GM23248 (cell line): ENCODE results near the gene OSBPL6. TPM values are rescaled to one million over a fixed set of nuclear protein-coding genes. Genes with fewer than 3 reads are reported as not detected.

Experiments
- DNase-seq: peaks from one replicate; pipeline ENCODE4 v3.0.0-alpha.2; 2015
- H2AFZ ChIP-seq: fragments of 200-600 bp; sonication (generic); 2 replicates; pipeline ENCODE4 v1.6.1; 2016; ENCODE audit warnings: antibody characterized with exemption
- H3F3A ChIP-seq: fragments of 200-600 bp; sonication (generic); 2 replicates; pipeline ENCODE4 v1.6.1; 2016; ENCODE audit warnings: mild to moderate bottlenecking, antibody characterized with exemption, mixed run types; ENCODE audit not compliant: insufficient read depth
- H3K27ac ChIP-seq: fragments of 200-600 bp; sonication (generic); 2 replicates; pipeline ENCODE4 v1.5.1; 2016; ENCODE audit warnings: mild to moderate bottlenecking
- H3K27me3 ChIP-seq: fragments of 200-600 bp; sonication (generic); replicated peaks from 2 replicates; pipeline ENCODE4 v1.6.1; 2016; ENCODE audit warnings: mild to moderate bottlenecking; ENCODE audit not compliant: insufficient read depth
- H3K36me3 ChIP-seq: fragments of 200-600 bp; sonication (generic); 2 replicates; pipeline ENCODE4 v1.6.1; 2016; ENCODE audit warnings: low read depth, mild to moderate bottlenecking
- H3K4me1 ChIP-seq: fragments of 200-600 bp; sonication (generic); 2 replicates; pipeline ENCODE4 v1.6.1; 2016; ENCODE audit warnings: mild to moderate bottlenecking; ENCODE audit not compliant: insufficient read depth
- H3K4me2 ChIP-seq: fragments of 200-600 bp; sonication (generic); one replicate; pipeline ENCODE4 v1.6.1; 2016; ENCODE audit warnings: mild to moderate bottlenecking; ENCODE audit not compliant: unreplicated experiment
- H3K4me3 ChIP-seq: fragments of 200-600 bp; sonication (generic); 2 replicates; pipeline ENCODE4 v1.5.1; 2016; ENCODE audit warnings: mild to moderate bottlenecking
- H3K79me2 ChIP-seq: fragments of 200-600 bp; sonication (generic); 2 replicates; pipeline ENCODE4 v1.6.1; 2016; ENCODE audit warnings: mild to moderate bottlenecking; ENCODE audit not compliant: insufficient read depth
- H3K9ac ChIP-seq: fragments of 200-600 bp; sonication (generic); 2 replicates; pipeline ENCODE4 v1.6.1; 2016; ENCODE audit warnings: mild to moderate bottlenecking
- H3K9me2 ChIP-seq: fragments of 200-600 bp; sonication (generic); 2 replicates; pipeline ENCODE4 v1.6.1; 2016; ENCODE audit warnings: mixed run types, mild to moderate bottlenecking, moderate library complexity; ENCODE audit not compliant: insufficient read depth
- H3K9me3 ChIP-seq: fragments of 200-600 bp; sonication (generic); one replicate; pipeline ENCODE4 v1.6.1; 2017; ENCODE audit warnings: low read depth
- H4K20me1 ChIP-seq: fragments of 200-600 bp; sonication (generic); 2 replicates; pipeline ENCODE4 v1.6.0; 2016; ENCODE audit not compliant: insufficient read depth
- EZH2 ChIP-seq: fragments of 200-600 bp; sonication (generic); IDR thresholded peaks from 2 replicates; pipeline ENCODE4 v1.6.1; 2018; ENCODE audit warnings: antibody characterized with exemption, mild to moderate bottlenecking; ENCODE audit not compliant: insufficient read depth, poor library complexity, severe bottlenecking
- EZH2phosphoT487 ChIP-seq: fragments of 200-600 bp; sonication (generic); IDR thresholded peaks from 2 replicates; pipeline ENCODE4 v1.6.1; 2018; ENCODE audit warnings: antibody characterized with exemption, moderate library complexity, mild to moderate bottlenecking, low read depth; ENCODE audit not compliant: insufficient read depth
- WGBS, 2 experiments: methylation state at CpG; one replicate each; pipeline ENCODE4 v1.1.6; 2015 to 2017; ENCODE audit warnings: low lambda C conversion rate in 2 of 2, low coverage in 1 of 2; ENCODE audit errors: missing lambda C conversion rate in 2 of 2; 5-methylcytosine and 5-hydroxymethylcytosine counted together
- in situ Hi-C: fragments of 300-500 bp; cut with MboI; formaldehyde crosslinking; loops from 2 replicates; pipeline ENCODE4 v1.15.0; 2020
- polyA plus RNA-seq: library from polyadenylated mRNA; unstranded; fragments of >200 nt; fragmentation: Nextera tagmentation; extraction: Ambion mirVana; gene quantifications from 2 replicates; pipeline ENCODE4 v1.2.1, GENCODE V29; 2016
- total RNA-seq: library from RNA; depleted of rRNA; stranded (reverse); fragments of >200 nt; shearing (Covaris generic); gene quantifications from 2 replicates; pipeline ENCODE4 v1.2.3, GENCODE V29; 2014

The OSBPL6 gene
- total and polyA plus RNA-seq, 2 experiments from 2014 or later: 6.3 to 11.8 TPM

DNA sequence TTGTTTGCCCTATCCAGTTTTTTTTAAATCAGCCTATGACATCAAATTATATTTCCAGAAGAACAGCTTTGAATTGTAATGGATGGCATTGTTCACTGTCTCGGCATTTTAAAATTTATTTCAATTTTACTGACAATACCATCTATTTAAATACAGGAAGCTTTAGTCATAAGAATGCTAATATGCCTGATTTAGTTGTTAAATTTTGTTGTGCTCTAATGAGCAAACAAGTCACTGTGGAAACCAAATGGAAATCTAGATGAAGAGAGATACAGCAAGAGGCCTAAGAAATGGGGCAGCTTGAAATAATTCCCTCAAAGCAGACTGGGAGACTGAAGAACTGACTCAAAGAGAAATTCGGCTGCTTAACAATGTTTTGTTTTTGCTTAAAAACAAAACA is 76.8 kb downstream of the OSBPL6 start:
- Histone ChIP-seq H3K36me3 (no peaks in the 10 kb centered on the region), H3K4me3 (no peak overlapping the region), H3F3A (no peaks in the 10 kb centered on the region; the same call in 1 of the 2 replicates), H3K27me3 (no peaks in the 10 kb centered on the region), H3K4me2 (no peak overlapping the region), H3K9ac (no peak overlapping the region), H4K20me1 (no peaks in the 10 kb centered on the region), H3K27ac (no peak overlapping the region), H3K79me2 (no peaks in the 10 kb centered on the region), H3K9me2 (no peaks in the 10 kb centered on the region), H3K9me3 (no peaks in the 10 kb centered on the region), H2AFZ (no peak overlapping the region), H3K4me1 (peaks cover 7% of the 10 kb centered on the region; the same call in 1 of the 2 replicates)
- DNase-seq: no peak
- in situ Hi-C loops: no loop called here
- TF ChIP-seq EZH2phosphoT487: no peak
- TF ChIP-seq EZH2: no peak
- WGBS, 2 experiments: 69 to 71% methylated on average over 2 of the region's 2 CpGs

DNA sequence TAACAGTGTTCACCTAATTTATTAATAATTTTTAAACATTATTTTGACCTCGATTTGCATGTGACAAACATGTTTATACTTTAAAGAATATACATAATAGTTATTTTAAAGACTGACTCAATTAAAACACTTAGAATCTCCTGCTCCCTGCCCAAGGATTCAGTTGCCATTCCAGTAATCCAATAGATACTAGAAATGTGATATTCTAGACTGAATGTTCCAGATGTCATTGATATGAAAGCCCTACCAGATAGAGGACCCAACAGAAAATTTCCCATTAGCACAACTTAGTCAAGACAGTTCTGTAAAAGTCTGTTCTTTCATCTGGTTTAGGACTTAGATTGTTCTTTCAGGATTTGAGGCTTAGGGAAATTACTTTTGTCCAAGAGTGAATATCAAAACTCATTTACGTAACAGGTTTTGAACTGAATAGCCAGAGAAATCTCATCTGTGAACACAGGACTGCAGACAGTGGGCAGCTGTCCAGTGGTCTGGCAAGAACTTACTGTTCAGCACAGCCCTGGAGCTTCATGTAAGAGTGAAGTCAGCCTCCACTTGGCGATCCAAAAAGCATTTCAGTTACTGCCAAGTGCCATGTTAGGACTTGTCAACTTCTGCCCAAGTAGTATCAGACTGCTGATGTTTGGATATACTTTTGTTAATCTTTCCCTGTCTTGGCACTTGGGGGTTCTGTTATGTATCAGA is 77.5 kb downstream of the OSBPL6 start:
- Histone ChIP-seq H4K20me1 (no peaks in the 10 kb centered on the region), H3K79me2 (no peaks in the 10 kb centered on the region), H3K4me3 (no peak overlapping the region), H3K27me3 (no peaks in the 10 kb centered on the region), H3K4me1 (peaks cover 7% of the 10 kb centered on the region; the same call in 1 of the 2 replicates), H3K9me2 (no peaks in the 10 kb centered on the region), H3K36me3 (no peaks in the 10 kb centered on the region), H3K4me2 (no peak overlapping the region), H2AFZ (peak overlapping the region; percentile 7; the same call in 1 of the 2 replicates), H3K9ac (no peak overlapping the region), H3K9me3 (no peaks in the 10 kb centered on the region), H3K27ac (no peak overlapping the region), H3F3A (no peaks in the 10 kb centered on the region; the same call in 1 of the 2 replicates)
- 43 to 48% methylated on average over 3 of the region's 3 CpGs for WGBS, 2 experiments
- DNase-seq: peak; percentile 81
- in situ Hi-C loops: no loop called here
- TF ChIP-seq EZH2 (no peak), EZH2phosphoT487 (no peak)

DNA sequence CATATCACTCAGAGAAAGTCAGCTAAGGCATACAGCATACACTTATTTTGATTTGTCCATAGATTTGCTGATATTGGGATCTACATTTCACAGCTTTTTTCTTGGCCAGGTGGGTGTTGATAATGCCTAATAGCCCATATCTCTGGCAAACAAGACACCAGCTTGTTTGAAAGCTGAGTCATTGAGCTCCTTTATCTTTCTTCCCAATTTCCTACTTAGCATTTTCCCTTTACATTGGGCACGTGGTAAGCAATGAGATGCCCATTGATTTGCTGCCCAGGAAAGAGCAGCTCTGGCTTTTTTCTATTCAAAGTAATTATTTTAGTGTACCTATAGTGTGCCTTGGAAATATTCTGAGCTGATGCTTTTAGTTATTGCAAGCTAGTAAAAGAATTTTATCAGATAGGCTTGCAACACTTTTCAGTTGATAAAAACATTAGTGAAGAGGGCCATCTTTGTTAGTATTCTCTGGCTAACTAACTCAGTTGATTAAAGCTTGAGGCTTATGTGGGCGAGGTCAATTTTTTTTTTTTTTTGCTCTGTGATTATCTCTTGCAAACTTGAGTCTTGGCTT is 79.6 kb downstream of the OSBPL6 start:
- H3K79me2 ChIP-seq: no peaks in the 10 kb centered on the region

DNA sequence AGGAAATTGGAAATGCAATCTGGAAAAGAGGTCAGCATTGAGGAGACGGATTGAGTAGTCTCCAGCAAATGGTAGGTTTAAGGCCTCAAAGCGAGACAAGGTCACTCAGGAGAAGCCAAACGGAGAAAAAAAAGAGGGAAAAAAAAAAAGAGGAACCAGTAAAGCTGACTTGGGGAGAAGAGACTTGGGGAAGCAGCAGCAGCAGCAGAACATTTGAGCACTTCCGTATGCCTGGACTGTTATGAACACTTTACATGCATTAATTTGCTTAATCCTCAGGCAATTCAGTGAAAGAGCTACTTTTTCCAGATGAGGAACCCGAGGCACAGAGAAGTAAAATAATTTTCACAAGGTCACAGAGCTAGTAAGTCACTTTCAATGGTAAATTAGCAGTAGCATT is 81.3 kb downstream of the OSBPL6 start:
- H3K4me3 ChIP-seq: no peak overlapping the region
- in situ Hi-C loops: no loop called here
- H3K27ac ChIP-seq: no peak overlapping the region
- no peaks in the 10 kb centered on the region for H3K79me2 ChIP-seq
- H2AFZ ChIP-seq: no peak overlapping the region
- H3K9me2 ChIP-seq: no peaks in the 10 kb centered on the region
- no peak for TF ChIP-seq EZH2
- TF ChIP-seq EZH2phosphoT487: no peak
- no peak for DNase-seq
- no peaks in the 10 kb centered on the region for H3K9me3 ChIP-seq
- H3K4me1 ChIP-seq: peaks cover 39% of the 10 kb centered on the region
- no peak overlapping the region for H3K9ac ChIP-seq
- H3K36me3 ChIP-seq: no peaks in the 10 kb centered on the region
- no peaks in the 10 kb centered on the region for H4K20me1 ChIP-seq
- no peaks in the 10 kb centered on the region for H3K27me3 ChIP-seq
- WGBS, 2 experiments: 97% methylated on average over 5 of the region's 5 CpGs
- no peak overlapping the region for H3K4me2 ChIP-seq
- peaks cover 21% of the 10 kb centered on the region for H3F3A ChIP-seq

More for the DNA sequence above, 79.6 kb downstream of the OSBPL6 start:
- 61 to 62% methylated on average over 2 of the region's 2 CpGs for WGBS, 2 experiments
- Histone ChIP-seq H3K4me1 (peaks cover 27% of the 10 kb centered on the region), H3K9me3 (no peaks in the 10 kb centered on the region), H3K4me3 (no peak overlapping the region), H3K36me3 (no peaks in the 10 kb centered on the region), H4K20me1 (no peaks in the 10 kb centered on the region), H3K27me3 (no peaks in the 10 kb centered on the region), H3F3A (peaks cover 12% of the 10 kb centered on the region), H3K9ac (no peak overlapping the region), H3K4me2 (no peak overlapping the region), H3K27ac (no peak overlapping the region), H2AFZ (no peak overlapping the region), H3K9me2 (no peaks in the 10 kb centered on the region)
- TF ChIP-seq EZH2 (no peak), EZH2phosphoT487 (no peak)
- DNase-seq: no peak
- in situ Hi-C loops: no loop called here
